ENCODE data around the gene SLC49A3.
A peak's percentile ranks its signal among the peaks of the same experiment; 100 is the strongest.

The SLC49A3 gene

DNA sequence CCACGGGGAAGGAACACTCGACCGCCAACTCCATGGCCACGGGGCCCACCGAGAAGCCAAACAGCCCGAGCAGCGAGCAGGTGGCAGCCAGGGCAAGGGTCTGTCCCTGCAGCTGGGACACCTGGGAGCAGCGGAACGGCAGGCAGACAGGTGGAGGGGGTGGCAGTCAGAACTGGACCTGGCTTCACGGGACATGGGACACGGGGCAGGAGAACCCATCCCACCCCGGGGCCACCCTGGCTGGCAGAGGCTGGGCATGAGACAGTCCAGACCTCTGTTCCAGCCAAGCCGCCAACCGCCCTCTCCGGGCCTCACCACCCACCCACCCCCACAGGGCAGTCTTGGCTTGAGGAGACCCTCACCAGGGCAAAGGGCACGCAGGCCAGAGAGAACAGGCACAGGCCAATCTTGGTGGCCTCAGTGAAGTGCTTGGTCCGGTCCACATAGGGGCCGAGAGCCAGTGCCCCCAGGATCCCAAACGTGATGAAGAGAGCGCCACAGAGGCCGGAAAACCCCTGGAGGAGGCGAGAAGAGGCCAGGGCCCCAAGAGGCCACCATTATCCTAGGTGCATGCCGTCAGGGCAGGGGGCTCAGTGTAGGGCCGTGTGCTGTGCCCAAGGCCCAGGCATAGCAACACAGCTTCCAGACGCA lies 5.6 kb downstream of the SLC49A3 start:
- Histone ChIP-seq H3K9me3 (no peaks in the 10 kb centered on the region), H3K4me3 (ENCODE audit: low read depth, low read length) (no peak overlapping the region), H3K4me1 (peaks cover 13% of the 10 kb centered on the region), H3K36me3 (no peaks in the 10 kb centered on the region), H3K27me3 (no peaks in the 10 kb centered on the region)
- DNase-seq: no peak
- TF ChIP-seq CTCF (IDR thresholded peaks at IDR 0.05; ENCODE audit: low read depth, low read length): no peak

GRCh38 chr4:682490-683172 lies 6.3 kb downstream of the SLC49A3 start:
- Histone ChIP-seq H3K4me3 (ENCODE audit: low read depth, low read length) (no peak overlapping the region), H3K9me3 (no peaks in the 10 kb centered on the region), H3K27me3 (no peaks in the 10 kb centered on the region), H3K4me1 (peaks cover 13% of the 10 kb centered on the region), H3K36me3 (no peaks in the 10 kb centered on the region)
- TF ChIP-seq CTCF (IDR thresholded peaks at IDR 0.05; ENCODE audit: low read depth, low read length): no peak
- no peak for DNase-seq

- no peaks in the 10 kb centered on the region for H3K36me3 ChIP-seq
- peaks cover 13% of the 10 kb centered on the region for H3K4me1 ChIP-seq
- peak; percentile 61 for DNase-seq
- no peaks in the 10 kb centered on the region for H3K9me3 ChIP-seq
- TF ChIP-seq CTCF (IDR thresholded peaks at IDR 0.05; ENCODE audit: low read depth, low read length): no peak
- H3K27me3 ChIP-seq: no peaks in the 10 kb centered on the region
- H3K4me3 ChIP-seq (ENCODE audit: low read depth, low read length): peak overlapping the region; percentile 34
These were observed 7.1 kb downstream of the SLC49A3 start for GRCh38 chr4:681736-682451.

GRCh38 chr4:680928-681645 lies 7.9 kb downstream of the SLC49A3 start:
- H3K4me1 ChIP-seq: peaks cover 13% of the 10 kb centered on the region
- no peak for TF ChIP-seq CTCF (IDR thresholded peaks at IDR 0.05; ENCODE audit: low read depth, low read length)
- H3K4me3 ChIP-seq (ENCODE audit: low read depth, low read length): peak overlapping the region; percentile 63
- H3K27me3 ChIP-seq: no peaks in the 10 kb centered on the region
- DNase-seq: peak; percentile 91
- H3K36me3 ChIP-seq: no peaks in the 10 kb centered on the region
- no peaks in the 10 kb centered on the region for H3K9me3 ChIP-seq

DNA sequence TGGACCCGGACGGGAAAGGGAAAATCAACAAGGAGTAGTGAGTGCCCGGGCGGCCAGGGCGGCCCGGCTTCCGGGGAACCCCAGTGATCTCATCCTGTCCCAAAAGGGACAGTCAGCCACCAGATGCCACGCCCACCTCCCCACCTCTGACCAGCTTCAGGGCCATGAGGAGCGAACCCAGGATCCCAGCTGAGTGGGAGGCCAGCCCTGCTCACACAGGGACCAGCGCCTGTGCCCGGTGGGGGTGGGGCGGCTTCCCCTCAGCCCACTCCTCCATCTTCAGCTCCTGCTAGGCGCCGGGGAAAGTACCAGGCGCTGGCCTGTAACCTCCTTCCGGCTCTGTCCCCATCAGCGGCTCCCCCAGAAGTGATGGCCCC lies 8.4 kb downstream of the SLC49A3 start:
- no peaks in the 10 kb centered on the region for H3K9me3 ChIP-seq
- H3K4me3 ChIP-seq (ENCODE audit: low read depth, low read length): peak overlapping the region; percentile 63
- no peak for TF ChIP-seq CTCF (IDR thresholded peaks at IDR 0.05; ENCODE audit: low read depth, low read length)
- no peaks in the 10 kb centered on the region for H3K36me3 ChIP-seq
- DNase-seq: no peak
- peaks cover 13% of the 10 kb centered on the region for H3K4me1 ChIP-seq
- no peaks in the 10 kb centered on the region for H3K27me3 ChIP-seq

Data from BE2C (cell line).